BLaER1 treated with 17β-estradiol and CSF1 and Interleukin-3, amounts not matched to agents 10 nM and 100 nM (cell line): ENCODE measurements around the gene STK32C.
"Not testable (repeated sequence)": the region's sequence is repeated elsewhere in the genome, so short reads cannot be mapped to it uniquely, and the experiment has no call there.

Source experiments
- H3K27ac ChIP-seq, 11 experiments: shearing (Covaris generic); formaldehyde crosslinking; 2 replicates each; pipeline ENCODE4 v1.8.1; 2022
- H3K27me3 ChIP-seq, 11 experiments: shearing (Covaris generic); formaldehyde crosslinking; 2 replicates each; pipeline ENCODE4 v1.8.1; 2022
- H3K36me3 ChIP-seq, 11 experiments: shearing (Covaris generic); formaldehyde crosslinking; 2 replicates each; pipeline ENCODE4 v1.8.1; 2022
- H3K4me1 ChIP-seq, 10 experiments: shearing (Covaris generic); formaldehyde crosslinking; 2 replicates each; pipeline ENCODE4 v1.8.1; 2022
- H3K4me2 ChIP-seq, 11 experiments: shearing (Covaris generic); formaldehyde crosslinking; 2 replicates each; pipeline ENCODE4 v1.8.1; 2022
- H3K4me3 ChIP-seq, 10 experiments: shearing (Covaris generic); formaldehyde crosslinking; 2 replicates each; pipeline ENCODE4 v1.8.1; 2022
- H3K9ac ChIP-seq, 11 experiments: shearing (Covaris generic); formaldehyde crosslinking; 2 replicates each; pipeline ENCODE4 v1.8.1; 2022
- H3K9me3 ChIP-seq, 11 experiments: shearing (Covaris generic); formaldehyde crosslinking; replicated peaks in 1 of 11; 2 replicates each; pipeline ENCODE4 v1.8.1; 2022
- H4K20me1 ChIP-seq, 11 experiments: shearing (Covaris generic); formaldehyde crosslinking; 2 replicates each; pipeline ENCODE4 v1.8.1; 2022
- Cebpa-rat ChIP-seq, 11 experiments: shearing (Covaris generic); IDR thresholded peaks; 2 replicates each; pipeline ENCODE4 v1.8.1; 2022

Gene STK32C

DNA sequence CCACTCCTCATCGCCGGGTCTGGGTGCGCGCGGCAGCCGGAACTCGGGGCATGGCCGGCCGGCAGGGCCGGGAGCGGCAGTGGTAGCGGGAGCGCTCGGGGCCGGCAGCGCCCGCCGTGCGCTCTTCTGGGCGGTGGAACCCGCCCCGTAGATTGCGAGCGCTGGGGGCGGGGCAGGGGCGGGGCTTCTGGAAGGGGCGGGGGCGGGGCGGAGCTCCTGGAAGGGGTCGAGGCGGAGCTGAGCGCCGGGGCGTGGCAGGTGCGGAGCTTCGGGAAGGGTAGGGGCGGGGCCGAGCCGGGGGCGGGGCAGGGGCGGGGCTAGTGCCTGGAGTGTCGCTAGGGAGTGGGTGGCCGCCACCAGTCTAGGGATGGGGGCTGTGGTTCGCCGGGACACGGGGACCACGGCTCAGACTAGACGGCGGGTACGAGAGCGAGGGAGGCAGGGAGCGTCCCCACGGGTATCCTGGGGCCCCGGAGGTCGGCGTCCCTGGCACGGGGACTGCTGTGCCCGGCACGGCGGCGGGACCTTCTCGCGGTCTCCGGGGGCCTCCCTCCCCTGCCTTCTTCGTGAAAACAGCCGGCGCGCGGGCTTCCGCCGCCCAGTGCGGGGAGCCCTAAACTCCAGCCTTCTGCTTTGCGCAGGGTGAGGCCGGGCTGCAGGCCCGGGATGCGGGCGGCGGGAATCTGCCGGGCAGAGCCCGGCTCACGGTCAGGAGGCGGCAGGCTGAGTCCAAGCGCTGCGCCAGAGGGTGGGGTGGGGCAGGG lies at the start of gene STK32C:
TSS of gene STK32C (minus strand) at position 128 of the 764 bp plus-strand sequence. CDS start at position 11, 117 bp downstream.
- Histone ChIP-seq H3K36me3 (no peaks in the 10 kb centered on the region; a peak in 1 of 22 replicates), H3K27ac (peak within 1 kb of the TSS in 9 of 11 experiments; percentile 46 to 74 (median 59); a peak in 16 of 22 replicates), H4K20me1 (peaks cover 0 to 46% (median 19%) of the 10 kb centered on the region in 11 experiments; a peak in 16 of 22 replicates), H3K4me3 (peak within 1 kb of the TSS; percentile 69 to 85 (median 75)), H3K9me3 (peaks cover 7 to 17% (median 13%) of the 10 kb centered on the region in 11 experiments; a peak in 18 of 22 replicates), H3K4me1 (peaks cover 19 to 64% (median 49%) of the 10 kb centered on the region in 10 experiments), H3K27me3 (peaks cover 35 to 65% (median 54%) of the 10 kb centered on the region in 11 experiments), H3K9ac (peak within 1 kb of the TSS; percentile 67 to 81 (median 78)), H3K4me2 (peak within 1 kb of the TSS; percentile 96 to 100 (median 98))
- TF ChIP-seq Cebpa-rat (IDR thresholded peaks at IDR 0.05) = no peak

DNA sequence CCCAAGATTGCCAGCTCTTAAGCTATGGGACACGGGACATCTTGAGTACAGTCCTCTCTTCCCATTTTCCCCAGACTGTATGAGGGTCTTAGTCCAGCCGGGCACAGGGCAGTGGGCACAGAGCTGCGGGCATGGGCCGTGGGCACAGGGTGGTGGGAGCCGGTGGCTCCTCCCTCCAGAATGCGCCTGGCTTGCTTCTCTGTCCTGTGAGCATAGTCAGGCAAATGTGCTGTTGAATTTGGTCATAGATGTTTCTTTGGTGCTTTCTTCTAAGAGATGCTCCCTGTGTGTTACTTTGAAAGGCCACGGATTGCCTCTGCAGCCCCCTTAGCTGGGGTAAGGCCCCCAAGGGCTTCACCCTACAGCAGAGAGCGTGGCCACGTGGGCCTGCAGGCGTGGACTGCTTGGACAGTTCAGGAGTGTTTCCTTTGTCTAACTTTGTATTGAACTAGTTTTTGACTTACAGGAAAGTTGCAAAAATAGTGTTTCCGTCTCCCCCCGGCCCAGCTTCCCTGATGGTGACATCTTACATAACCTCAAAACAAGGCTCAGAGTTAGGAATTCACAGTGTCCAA lies 49.0 kb upstream of the STK32C start:
- H3K9ac ChIP-seq = no peak overlapping the region
- H3K27me3 ChIP-seq = no peaks in the 10 kb centered on the region
- no peak overlapping the region for H3K4me3 ChIP-seq
- H3K4me2 ChIP-seq = no peak overlapping the region
- no peaks in the 10 kb centered on the region for H3K9me3 ChIP-seq
- TF ChIP-seq Cebpa-rat (IDR thresholded peaks at IDR 0.05) = no peak
- no peaks in the 10 kb centered on the region; a peak in 1 of 22 replicates for H3K36me3 ChIP-seq
- H3K4me1 ChIP-seq = peaks cover 0 to 23% (median 12%) of the 10 kb centered on the region in 10 experiments; a peak in 13 of 20 replicates
- no peak overlapping the region for H3K27ac ChIP-seq
- H4K20me1 ChIP-seq = peaks cover 0 to 24% (median 0%) of the 10 kb centered on the region in 11 experiments; a peak in 7 of 22 replicates

DNA sequence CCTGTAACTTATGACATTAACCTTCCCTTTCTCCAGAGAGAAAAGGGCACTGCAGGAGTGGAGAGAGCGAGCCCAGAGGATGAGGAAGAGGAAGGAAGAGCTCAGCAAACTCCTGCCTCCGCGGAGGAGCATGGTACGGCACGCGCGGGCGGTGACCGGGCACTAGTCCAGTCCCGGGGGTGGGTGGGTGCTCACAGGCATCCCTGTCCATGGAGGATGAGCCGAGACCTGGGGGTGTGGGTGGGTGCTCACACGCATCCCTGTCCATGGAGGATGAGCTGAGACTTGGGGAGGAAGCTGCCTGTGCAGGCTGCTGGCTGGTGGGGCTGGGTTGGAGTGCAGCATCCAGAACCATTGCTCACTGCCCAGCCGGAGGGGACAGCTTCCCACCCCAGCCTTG lies 48.0 kb upstream of the STK32C start:
- Histone ChIP-seq H3K27me3 (no peaks in the 10 kb centered on the region), H3K27ac (no peak overlapping the region), H3K36me3 (no peaks in the 10 kb centered on the region; a peak in 1 of 22 replicates), H3K4me1 (peaks cover 0 to 23% (median 12%) of the 10 kb centered on the region in 10 experiments; a peak in 13 of 20 replicates), H3K4me2 (peak overlapping the region in 3 of 11 experiments; percentile 3 to 58 (median 46); a peak in 3 of 22 replicates), H3K9me3 (no peaks in the 10 kb centered on the region), H4K20me1 (peaks cover 0 to 27% (median 0%) of the 10 kb centered on the region in 11 experiments; a peak in 8 of 22 replicates), H3K4me3 (no peak overlapping the region), H3K9ac (no peak overlapping the region)
- no peak for TF ChIP-seq Cebpa-rat (IDR thresholded peaks at IDR 0.05)

DNA sequence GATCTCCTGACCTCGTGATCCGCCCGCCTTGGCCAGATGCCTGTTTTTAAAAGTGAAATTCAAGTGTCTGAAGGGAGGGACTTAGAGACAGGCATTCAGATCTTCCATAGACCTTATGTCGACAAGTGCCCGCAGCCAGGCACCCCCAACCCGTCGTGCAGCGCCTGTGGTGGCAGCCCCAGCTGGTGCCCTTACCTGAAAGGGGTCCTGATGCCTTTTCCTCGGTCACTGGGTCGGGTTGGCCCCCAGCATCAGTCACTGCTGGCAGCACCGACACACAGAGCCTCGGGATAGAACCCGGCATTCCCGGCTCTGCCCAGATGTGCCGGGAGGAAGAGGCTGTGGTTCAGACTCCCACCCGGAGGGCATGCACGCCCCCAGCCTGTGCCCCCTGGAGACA lies 47.5 kb upstream of the STK32C start:
- Histone ChIP-seq H3K9ac (no peak overlapping the region), H3K4me1 (peaks cover 0 to 23% (median 12%) of the 10 kb centered on the region in 10 experiments; a peak in 13 of 20 replicates), H3K9me3 (no peaks in the 10 kb centered on the region), H3K27ac (no peak overlapping the region), H3K4me3 (no peak overlapping the region), H4K20me1 (peaks cover 0 to 29% (median 0%) of the 10 kb centered on the region in 11 experiments; a peak in 8 of 22 replicates), H3K36me3 (no peaks in the 10 kb centered on the region; a peak in 1 of 22 replicates), H3K27me3 (no peaks in the 10 kb centered on the region), H3K4me2 (peak overlapping the region in 4 of 11 experiments; percentile 3 to 58 (median 28); a peak in 3 of 22 replicates)
- TF ChIP-seq Cebpa-rat (IDR thresholded peaks at IDR 0.05) = no peak

DNA sequence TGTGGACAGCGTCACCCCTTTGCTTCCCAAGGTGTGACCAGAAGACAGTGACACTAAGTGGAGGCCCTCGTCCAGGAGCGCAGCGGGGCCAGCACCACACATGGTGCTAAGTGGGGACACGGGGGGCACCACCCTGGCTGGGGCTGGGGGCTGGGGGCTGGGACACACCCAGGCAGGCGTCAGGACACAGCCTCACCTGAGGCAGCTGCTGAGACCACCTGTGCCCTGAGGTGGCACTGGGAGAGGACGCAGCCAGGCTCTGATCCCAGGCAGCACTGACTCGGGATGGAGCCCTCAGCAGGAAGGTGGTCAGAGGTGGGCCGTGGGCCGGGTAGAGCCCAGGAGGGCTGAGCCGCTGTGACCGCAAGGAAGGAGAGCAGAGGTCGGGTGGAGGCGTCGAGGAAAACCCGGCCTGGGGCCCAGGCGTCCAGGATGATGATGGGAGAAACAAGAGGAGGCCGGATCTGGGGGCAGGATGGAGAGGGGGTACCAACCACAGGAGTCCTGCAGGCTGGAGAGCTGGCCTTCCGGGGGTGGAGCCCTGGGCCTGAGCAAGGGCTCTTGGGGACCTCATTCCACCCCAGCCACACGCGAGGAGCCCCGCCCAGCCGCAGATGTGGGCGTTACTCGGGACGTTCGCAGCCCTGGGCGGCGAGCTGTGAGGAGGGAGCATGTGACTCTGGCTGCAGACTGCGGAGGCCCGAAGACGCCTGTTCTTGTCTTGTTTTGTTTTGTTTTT lies 46.8 kb upstream of the STK32C start:
- no peaks in the 10 kb centered on the region for H3K9me3 ChIP-seq
- H3K4me2 ChIP-seq = peak overlapping the region in 1 of 11 experiments; percentile 32; a peak in 1 of 22 replicates
- H3K27ac ChIP-seq = no peak overlapping the region
- H3K9ac ChIP-seq = no peak overlapping the region
- H3K4me1 ChIP-seq = peaks cover 0 to 23% (median 12%) of the 10 kb centered on the region in 10 experiments; a peak in 13 of 20 replicates
- H3K4me3 ChIP-seq = no peak overlapping the region
- no peak for TF ChIP-seq Cebpa-rat (IDR thresholded peaks at IDR 0.05)
- H3K27me3 ChIP-seq = no peaks in the 10 kb centered on the region
- peaks cover 0 to 30% (median 0%) of the 10 kb centered on the region in 11 experiments; a peak in 8 of 22 replicates for H4K20me1 ChIP-seq
- H3K36me3 ChIP-seq = peaks cover 0 to 3% (median 0%) of the 10 kb centered on the region in 11 experiments; a peak in 1 of 22 replicates

DNA sequence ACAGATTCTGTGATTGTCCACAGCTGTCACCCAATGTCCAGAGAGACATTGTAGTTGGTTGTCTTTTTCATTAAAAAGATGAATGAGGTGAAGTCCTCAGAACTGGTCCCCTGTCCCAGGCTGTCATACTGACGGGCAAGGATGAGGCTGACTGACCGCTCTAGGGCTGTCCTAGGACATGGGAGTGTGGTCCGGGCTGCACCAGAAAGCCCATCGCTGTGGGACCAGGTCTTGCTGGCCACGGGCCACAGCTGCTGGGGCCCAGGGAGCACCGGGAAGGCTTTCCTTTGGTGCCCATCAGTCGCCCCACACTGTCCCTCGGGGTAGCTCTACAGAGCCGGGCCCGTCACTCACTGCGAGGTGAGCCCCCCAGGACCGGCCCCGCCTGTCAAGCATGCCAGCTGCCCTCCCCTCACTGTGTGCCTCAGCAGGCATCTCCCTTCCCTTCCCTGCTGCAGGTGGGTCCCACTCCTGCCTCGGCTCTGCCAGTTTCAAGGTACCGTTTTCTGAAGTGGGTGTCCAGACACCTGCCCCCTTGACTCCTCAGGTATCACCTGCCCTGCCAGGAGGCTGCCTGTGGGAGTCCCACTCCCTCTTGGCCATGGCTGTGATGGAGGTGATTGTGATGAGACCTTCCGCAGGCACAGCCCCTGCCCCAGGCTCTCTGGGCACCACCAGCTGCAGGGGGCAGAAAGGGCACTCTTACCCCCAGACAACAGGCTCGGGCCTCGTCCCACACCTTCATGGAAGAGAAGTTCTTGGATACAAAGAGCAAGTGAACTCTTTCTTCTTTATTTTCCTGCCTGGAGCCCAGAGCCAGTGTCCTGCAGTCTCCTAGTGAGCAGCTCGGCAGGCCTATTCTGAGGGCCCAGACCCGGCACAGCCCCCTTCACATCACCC lies 46.0 kb upstream of the STK32C start:
- peak overlapping the region in 1 of 11 experiments; percentile 23; a peak in 1 of 22 replicates for H3K9ac ChIP-seq

DNA sequence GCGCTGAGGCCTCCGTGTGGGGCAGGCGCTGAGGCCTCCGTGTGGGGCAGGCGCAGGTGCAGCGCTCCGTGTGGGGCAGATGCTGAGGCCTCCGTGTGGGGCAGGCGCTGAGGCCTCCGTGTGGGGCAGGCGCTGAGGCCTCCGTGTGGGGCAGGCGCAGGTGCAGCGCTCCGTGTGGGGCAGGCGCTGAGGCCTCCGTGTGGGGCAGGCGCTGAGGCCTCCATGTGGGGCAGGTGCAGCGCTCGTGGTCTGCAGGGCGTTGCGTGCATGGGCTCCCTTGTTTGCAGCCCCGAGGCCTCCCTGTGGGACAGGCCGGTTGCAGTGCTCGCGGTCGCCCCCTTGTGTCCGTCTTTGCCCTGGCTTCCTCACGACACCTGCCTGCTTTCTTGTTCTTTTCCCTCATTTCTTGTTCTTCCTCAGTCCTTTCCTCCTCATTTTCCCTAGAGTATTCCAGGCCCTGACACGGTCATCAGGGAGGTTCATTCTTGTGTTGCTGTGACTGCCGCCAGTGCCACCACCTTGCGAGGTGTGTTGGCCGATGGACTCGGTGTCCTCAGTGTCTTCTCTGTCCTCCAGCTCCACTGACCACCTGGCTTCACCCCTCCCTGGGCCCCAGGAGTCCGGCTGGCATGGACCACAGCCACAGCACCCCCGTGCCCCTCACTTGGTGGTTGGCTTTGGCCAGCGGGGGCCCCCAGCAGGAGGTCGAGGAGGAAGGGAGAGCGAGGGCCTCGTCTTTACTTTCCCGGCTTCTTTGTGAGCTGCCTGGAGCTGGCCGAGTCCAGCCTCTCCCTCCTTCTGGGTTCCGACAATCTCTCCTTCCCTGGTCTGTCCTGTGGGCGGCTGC lies 44.9 kb upstream of the STK32C start:
- H3K4me1 ChIP-seq = peaks cover 0 to 23% (median 12%) of the 10 kb centered on the region in 10 experiments; a peak in 13 of 20 replicates
- not testable (repeated sequence) for H3K27ac ChIP-seq, H3K27me3 ChIP-seq, H3K4me3 ChIP-seq, H3K9me3 ChIP-seq
- H4K20me1 ChIP-seq = peaks cover 0 to 30% (median 0%) of the 10 kb centered on the region in 11 experiments; a peak in 8 of 22 replicates
- 0 out of 22 replicates have a peak overlapping the region, but pooled peaks of 1 of the 11 experiments have one; percentile 23 for H3K9ac ChIP-seq
- peaks cover 0 to 16% (median 0%) of the 10 kb centered on the region in 11 experiments; a peak in 6 of 22 replicates for H3K36me3 ChIP-seq
- H3K4me2 ChIP-seq = peak overlapping the region in 3 of 11 experiments; percentile 2 to 7 (median 6); a peak in 2 of 22 replicates

More for the DNA sequence above, 46.0 kb upstream of the STK32C start:
- H4K20me1 ChIP-seq = peaks cover 0 to 30% (median 0%) of the 10 kb centered on the region in 11 experiments; a peak in 8 of 22 replicates
- H3K4me1 ChIP-seq = peaks cover 0 to 23% (median 12%) of the 10 kb centered on the region in 10 experiments; a peak in 13 of 20 replicates
- no peaks in the 10 kb centered on the region for H3K27me3 ChIP-seq
- no peak overlapping the region for H3K27ac ChIP-seq
- TF ChIP-seq Cebpa-rat (IDR thresholded peaks at IDR 0.05) = no peak
- H3K4me3 ChIP-seq = no peak overlapping the region
- H3K9me3 ChIP-seq = no peaks in the 10 kb centered on the region
- H3K4me2 ChIP-seq = peak overlapping the region in 2 of 11 experiments; percentile 8 to 12; a peak in 2 of 22 replicates
- H3K36me3 ChIP-seq = peaks cover 0 to 11% (median 0%) of the 10 kb centered on the region in 11 experiments; a peak in 5 of 22 replicates
